Sigmoid colon (tissue), 7 donors: Measurements from ENCODE around the gene SLC44A5. TPM values are rescaled to one million over a fixed set of nuclear protein-coding genes. Genes with fewer than 3 reads are reported as not detected.

Source experiments
- DNase-seq: peaks from one replicate; pipeline ENCODE4 v3.0.0-alpha.2; 2019
- H3K27ac ChIP-seq, 4 donors: fragments of 200-600 bp; sonication (generic); one replicate each; pipeline ENCODE4 v1.5.1; 2016 to 2019; ENCODE audit warnings: mild to moderate bottlenecking in 1 of 4
- H3K27me3 ChIP-seq, 3 donors: fragments of 200-600 bp; sonication (generic); one replicate each; pipeline ENCODE4 v1.5.1; 2019; ENCODE audit warnings: mild to moderate bottlenecking in 1 of 3
- H3K36me3 ChIP-seq, 4 donors: fragments of 200-600 bp; sonication (generic); one replicate each; pipeline ENCODE4 v1.5.1; 2016 to 2019
- H3K4me1 ChIP-seq, 4 donors: fragments of 200-600 bp; sonication (generic); one replicate each; pipeline ENCODE4 v1.5.1; 2017 to 2019
- H3K4me3 ChIP-seq, 4 donors: fragments of 200-600 bp; sonication (generic); one replicate each; pipeline ENCODE4 v1.5.1; 2017 to 2019; ENCODE audit warnings: mild to moderate bottlenecking in 2 of 4, moderate library complexity in 1 of 4
- H3K9me3 ChIP-seq, 4 donors: fragments of 200-600 bp in 3 of 4; sonication (generic) in 3 of 4; one replicate each; pipeline versions ENCODE4 v1.5.1 to v1.6.1; 2013 to 2019
- EP300 ChIP-seq, 4 donors: sonication (generic); formaldehyde crosslinking; IDR thresholded peaks; one replicate each; pipeline ENCODE4 v1.6.1; 2017; ENCODE audit warnings: antibody characterized with exemption in 4 of 4
- POLR2A ChIP-seq, 2 donors: fragments of 450-650 bp; IDR thresholded peaks; one replicate each; pipeline ENCODE4 v1.6.1; 2016; ENCODE audit warnings: antibody characterized with exemption in 2 of 2, mild to moderate bottlenecking in 2 of 2, moderate library complexity in 2 of 2
- POLR2AphosphoS5 ChIP-seq, 4 donors: sonication (generic); formaldehyde crosslinking; IDR thresholded peaks; one replicate each; pipeline ENCODE4 v1.6.1; 2017; ENCODE audit warnings: antibody characterized with exemption in 4 of 4
- WGBS, 2 donors: extraction: QIAGEN DNeasy Blood & Tissue Kit; methylation state at CpG; one replicate each; pipeline ENCODE4 v1.1.7; 2013; 5-methylcytosine and 5-hydroxymethylcytosine counted together
- intact Hi-C: fragments of 100-400 bp; cut with DNase I; formaldehyde crosslinking; loops from one replicate; pipeline ENCODE4 v1.15.1; 2023
- polyA plus RNA-seq, 3 donors: library from polyadenylated mRNA; stranded (reverse); fragments of 200-250 nt; gene quantifications; one replicate each; pipeline ENCODE4 v1.2.3, GENCODE V29; 2013
- total RNA-seq, 4 donors: library from RNA; depleted of rRNA; stranded (reverse); fragments of >200 nt; gene quantifications; one replicate each; pipeline ENCODE4 v1.1.0, GENCODE V29; 2016
- TF ChIP-seq, protein P1 (sequence below), 4 experiments: fragments of 450-650 bp in 3 of 4; fragments of 200-600 bp in 1 of 4; IDR thresholded peaks; one replicate each; pipeline ENCODE4 v1.5.1; 2016 to 2019; ENCODE audit warnings: antibody characterized with exemption in 4 of 4, mild to moderate bottlenecking in 3 of 4, moderate library complexity in 2 of 4
- donor health status: healthy with polysubstance abuse.
- donor health status: Bipolar disorder and iron deficiency.
- donor health status: healthy.

SLC44A5 gene
- total and polyA plus RNA-seq, 7 donors: 0.36 to 1.4 (median 0.67) TPM; not detected in 1

DNA sequence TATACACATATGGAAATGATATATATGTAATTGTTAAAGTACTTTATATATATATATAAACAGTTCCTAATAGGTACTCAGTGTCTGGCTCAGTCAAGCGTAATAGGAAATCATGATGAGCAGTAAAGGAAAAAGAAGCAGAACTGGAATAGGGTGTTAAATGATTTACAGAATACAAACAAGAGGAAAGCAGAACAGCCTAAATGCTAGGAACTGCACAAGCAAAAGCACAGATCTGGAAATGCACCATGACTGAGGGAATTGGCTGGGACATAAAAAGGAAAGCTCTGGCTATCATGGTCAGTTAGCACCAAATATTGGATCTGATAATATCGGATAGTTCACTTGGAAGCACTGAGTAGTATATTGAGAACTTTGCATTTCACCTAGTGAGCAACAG, 51.8 kb downstream of the SLC44A5 start:
- TF ChIP-seq POLR2A (IDR thresholded peaks at IDR 0.05): no peak

DNA sequence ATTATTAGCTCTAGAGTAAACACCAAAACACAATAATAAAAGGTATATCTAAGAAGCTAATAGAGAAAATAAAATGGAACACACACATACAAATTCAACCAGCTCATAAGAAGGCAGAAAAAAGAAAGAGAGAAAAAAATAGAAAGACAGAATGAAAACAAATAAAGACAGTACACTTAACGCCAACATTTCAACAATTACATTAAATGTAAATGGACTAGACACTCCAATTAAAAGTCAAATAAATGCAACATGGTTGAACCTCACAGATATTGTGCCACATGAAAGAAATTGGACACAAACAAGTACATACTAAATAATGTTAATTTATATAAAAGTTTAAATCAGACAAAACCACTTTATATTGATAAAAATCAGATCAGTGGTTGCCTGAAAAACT, 56.0 kb downstream of the SLC44A5 start:
- H3K27me3 ChIP-seq: no peaks in the 10 kb centered on the region
- no peak overlapping the region for H3K27ac ChIP-seq
- intact Hi-C loops: no loop called here
- DNase-seq: no peak
- H3K36me3 ChIP-seq: no peaks in the 10 kb centered on the region
- peaks cover 0 to 1% (median 0%) of the 10 kb centered on the region in 4 donors for H3K9me3 ChIP-seq
- TF ChIP-seq EP300 (IDR thresholded peaks at IDR 0.05) (no peak), POLR2AphosphoS5 (IDR thresholded peaks at IDR 0.05) (no peak), POLR2A (IDR thresholded peaks at IDR 0.05) (no peak)
- TF ChIP-seq, protein P1, sequence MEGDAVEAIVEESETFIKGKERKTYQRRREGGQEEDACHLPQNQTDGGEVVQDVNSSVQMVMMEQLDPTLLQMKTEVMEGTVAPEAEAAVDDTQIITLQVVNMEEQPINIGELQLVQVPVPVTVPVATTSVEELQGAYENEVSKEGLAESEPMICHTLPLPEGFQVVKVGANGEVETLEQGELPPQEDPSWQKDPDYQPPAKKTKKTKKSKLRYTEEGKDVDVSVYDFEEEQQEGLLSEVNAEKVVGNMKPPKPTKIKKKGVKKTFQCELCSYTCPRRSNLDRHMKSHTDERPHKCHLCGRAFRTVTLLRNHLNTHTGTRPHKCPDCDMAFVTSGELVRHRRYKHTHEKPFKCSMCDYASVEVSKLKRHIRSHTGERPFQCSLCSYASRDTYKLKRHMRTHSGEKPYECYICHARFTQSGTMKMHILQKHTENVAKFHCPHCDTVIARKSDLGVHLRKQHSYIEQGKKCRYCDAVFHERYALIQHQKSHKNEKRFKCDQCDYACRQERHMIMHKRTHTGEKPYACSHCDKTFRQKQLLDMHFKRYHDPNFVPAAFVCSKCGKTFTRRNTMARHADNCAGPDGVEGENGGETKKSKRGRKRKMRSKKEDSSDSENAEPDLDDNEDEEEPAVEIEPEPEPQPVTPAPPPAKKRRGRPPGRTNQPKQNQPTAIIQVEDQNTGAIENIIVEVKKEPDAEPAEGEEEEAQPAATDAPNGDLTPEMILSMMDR (IDR thresholded peaks at IDR 0.05): no peak
- no peak overlapping the region for H3K4me3 ChIP-seq
- H3K4me1 ChIP-seq: no peaks in the 10 kb centered on the region
- 79 to 96% methylated on average over 1 of the region's 1 CpG for WGBS, 2 donors

More for the DNA sequence above, 51.8 kb downstream of the SLC44A5 start:
- peaks cover 0 to 1% (median 0%) of the 10 kb centered on the region in 4 donors for H3K9me3 ChIP-seq
- no peak overlapping the region for H3K27ac ChIP-seq
- H3K4me3 ChIP-seq: no peak overlapping the region
- intact Hi-C loops: no loop called here
- no peaks in the 10 kb centered on the region for H3K4me1 ChIP-seq
- DNase-seq: no peak
- H3K36me3 ChIP-seq: no peaks in the 10 kb centered on the region
- H3K27me3 ChIP-seq: no peaks in the 10 kb centered on the region
- 13 to 63% methylated on average over 2 of the region's 2 CpGs for WGBS, 2 donors

DNA sequence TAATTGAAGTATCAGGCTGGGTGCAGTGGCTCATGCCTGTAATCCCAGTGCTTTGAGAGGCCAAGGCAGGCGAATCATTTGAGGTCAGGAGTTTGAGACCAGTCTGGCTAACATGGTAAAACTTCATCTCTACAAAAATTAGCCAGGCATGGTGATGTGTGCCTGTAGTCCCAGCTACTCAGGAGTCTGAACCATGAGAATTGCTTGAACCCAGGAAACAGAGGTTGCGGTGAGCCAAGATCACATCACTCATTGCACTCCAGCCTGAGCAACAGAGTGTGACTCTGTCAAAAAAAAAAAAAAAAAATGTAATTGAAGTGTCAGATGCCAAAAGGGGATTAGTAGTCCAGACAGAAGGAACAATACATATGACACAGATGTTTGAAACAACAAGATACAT, 56.7 kb downstream of the SLC44A5 start:
- Histone ChIP-seq H3K27ac (no peak overlapping the region), H3K27me3 (no peaks in the 10 kb centered on the region), H3K9me3 (peaks cover 0 to 1% (median 0%) of the 10 kb centered on the region in 4 donors), H3K4me1 (no peaks in the 10 kb centered on the region), H3K4me3 (no peak overlapping the region), H3K36me3 (no peaks in the 10 kb centered on the region)
- no peak for DNase-seq
- TF ChIP-seq POLR2A (IDR thresholded peaks at IDR 0.05) (no peak), EP300 (IDR thresholded peaks at IDR 0.05) (no peak), POLR2AphosphoS5 (IDR thresholded peaks at IDR 0.05) (no peak)
- TF ChIP-seq, protein P1 (IDR thresholded peaks at IDR 0.05): no peak
- WGBS, 2 donors: 91 to 95% methylated on average over 2 of the region's 2 CpGs
- intact Hi-C loops: no loop called here

DNA sequence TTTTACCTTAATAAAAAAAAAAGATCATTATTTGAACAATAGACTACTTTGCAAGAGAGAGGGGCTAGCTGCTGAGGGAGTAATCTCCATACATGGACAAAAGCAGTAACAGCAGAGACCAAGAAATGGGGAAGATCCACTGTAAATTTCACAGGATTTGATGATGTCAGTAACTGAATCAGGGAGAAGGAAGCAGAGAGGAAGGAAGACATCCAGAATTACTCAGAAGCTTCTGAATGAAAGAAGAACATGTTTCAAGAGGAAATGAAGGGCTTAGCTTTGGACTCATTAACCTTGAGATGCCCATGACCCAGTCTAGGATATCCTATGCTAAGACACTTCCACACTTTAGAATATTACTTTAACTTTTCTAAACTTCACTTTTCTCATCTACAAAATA, 60.4 kb downstream of the SLC44A5 start:
- H3K9me3 ChIP-seq: peaks cover 0 to 1% (median 0%) of the 10 kb centered on the region in 4 donors
- no peaks in the 10 kb centered on the region for H3K36me3 ChIP-seq
- DNase-seq: no peak
- H3K4me3 ChIP-seq: no peak overlapping the region
- H3K27ac ChIP-seq: no peak overlapping the region
- TF ChIP-seq POLR2AphosphoS5 (IDR thresholded peaks at IDR 0.05): no peak
- TF ChIP-seq EP300 (IDR thresholded peaks at IDR 0.05): no peak
- TF ChIP-seq POLR2A (IDR thresholded peaks at IDR 0.05): no peak
- TF ChIP-seq, protein P1 (IDR thresholded peaks at IDR 0.05): no peak
- intact Hi-C loops: no loop called here
- no peaks in the 10 kb centered on the region for H3K27me3 ChIP-seq
- no peaks in the 10 kb centered on the region for H3K4me1 ChIP-seq

DNA sequence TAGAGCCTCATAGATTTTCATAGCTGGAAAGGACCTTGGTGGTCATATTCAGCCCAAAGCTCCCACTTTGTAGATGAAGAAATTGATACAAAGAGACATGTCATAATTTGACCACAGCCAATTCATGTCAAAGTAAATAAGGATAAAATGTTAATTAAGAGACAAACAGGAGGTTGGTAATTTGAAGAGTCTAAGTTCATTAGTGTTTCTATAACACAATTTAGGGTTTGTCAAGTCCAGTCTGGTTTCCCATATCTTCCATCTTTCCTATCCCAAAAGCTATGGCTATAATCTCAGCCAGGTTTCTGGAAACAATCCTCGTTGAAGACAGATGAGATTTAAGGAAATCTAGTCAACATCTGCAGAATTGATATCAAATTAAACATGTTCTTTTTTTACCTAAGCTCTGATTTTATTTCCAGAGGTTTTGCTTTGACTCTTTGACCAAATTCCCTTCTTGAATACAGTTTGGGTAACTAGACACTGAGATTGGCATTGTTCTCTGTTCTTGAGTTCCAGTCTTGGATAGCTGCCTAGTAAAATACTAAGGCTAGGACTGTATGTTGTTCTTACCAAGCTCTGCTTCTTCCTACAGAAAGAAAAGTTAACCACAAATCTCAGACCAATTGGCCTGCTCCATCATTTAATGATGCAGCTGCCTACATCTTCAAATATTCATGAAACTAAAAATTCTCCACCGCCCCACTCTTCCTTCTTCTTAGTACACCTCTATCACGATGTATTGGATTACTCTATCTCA, 62.0 kb downstream of the SLC44A5 start:
- Histone ChIP-seq H3K4me3 (no peak overlapping the region), H3K36me3 (no peaks in the 10 kb centered on the region), H3K9me3 (no peaks in the 10 kb centered on the region), H3K27ac (no peak overlapping the region), H3K4me1 (no peaks in the 10 kb centered on the region), H3K27me3 (no peaks in the 10 kb centered on the region)
- no peak for TF ChIP-seq POLR2AphosphoS5 (IDR thresholded peaks at IDR 0.05)
- no peak for TF ChIP-seq EP300 (IDR thresholded peaks at IDR 0.05)
- TF ChIP-seq, protein P1 (IDR thresholded peaks at IDR 0.05): no peak
- TF ChIP-seq POLR2A (IDR thresholded peaks at IDR 0.05): no peak
- no peak for DNase-seq
- intact Hi-C loops: no loop called here
- 73 to 83% methylated on average over 3 of the region's 3 CpGs for WGBS, 2 donors
